Stomach (tissue), 9 donors: ENCODE measurements around the gene DAB1. TPM values are rescaled to one million over a fixed set of nuclear protein-coding genes. Genes with fewer than 3 reads are reported as not detected.

ENCODE experiments used
- DNase-seq, 2 donors: peaks; one replicate each; pipeline versions ENCODE4 v3.0.0 to v3.0.0-alpha.2; 2013 to 2019
- H3K27ac ChIP-seq, 5 donors: fragments of 200-600 bp in 4 of 5; sonication (generic) in 4 of 5; one replicate each; pipeline ENCODE4 v1.5.1; 2013 to 2019; ENCODE audit warnings: mild to moderate bottlenecking in 1 of 5, moderate library complexity in 1 of 5
- H3K27me3 ChIP-seq, 3 donors: fragments of 200-600 bp; sonication (generic); one replicate each; pipeline ENCODE4 v1.5.1; 2017 to 2019; ENCODE audit warnings: mixed run types in 1 of 3
- H3K36me3 ChIP-seq, 4 donors: fragments of 200-600 bp; sonication (generic); 1 replicate in 3 of 4; 2 replicates in 1 of 4; pipeline ENCODE4 v1.5.1; 2016 to 2019
- H3K4me1 ChIP-seq, 4 donors: fragments of 200-600 bp; sonication (generic); one replicate each; pipeline ENCODE4 v1.5.1; 2016 to 2019
- H3K4me3 ChIP-seq, 4 donors: fragments of 200-600 bp; sonication (generic) in 3 of 4; one replicate each; pipeline ENCODE4 v1.5.1; 2016 to 2019; ENCODE audit warnings: mild to moderate bottlenecking in 1 of 4
- H3K9me3 ChIP-seq, 4 donors: fragments of 200-600 bp; sonication (generic); one replicate each; pipeline ENCODE4 v1.5.1; 2016 to 2019
- EP300 ChIP-seq: sonication (generic); formaldehyde crosslinking; IDR thresholded peaks from one replicate; pipeline ENCODE4 v1.6.1; 2017; ENCODE audit warnings: antibody characterized with exemption
- POLR2A ChIP-seq, 4 donors: fragments of 450-650 bp; IDR thresholded peaks; one replicate each; pipeline ENCODE4 v1.6.1; 2016; ENCODE audit warnings: antibody characterized with exemption in 4 of 4, control low read depth in 2 of 4, mild to moderate bottlenecking in 1 of 4, moderate library complexity in 1 of 4
- POLR2AphosphoS5 ChIP-seq, 3 donors: sonication (generic); formaldehyde crosslinking; IDR thresholded peaks; one replicate each; pipeline ENCODE4 v1.6.1; 2016; ENCODE audit warnings: antibody characterized with exemption in 3 of 3
- WGBS, 5 donors: extraction: QIAGEN DNeasy Blood & Tissue Kit in 3 of 5; methylation state at CpG; one replicate each; pipeline versions ENCODE4 v1.1.5 to v1.1.7; 2013 to 2018; 5-methylcytosine and 5-hydroxymethylcytosine counted together
- intact Hi-C: fragments of 100-400 bp; cut with DNase I; formaldehyde crosslinking; loops from one replicate; pipeline ENCODE4 v1.15.1; 2023; ENCODE audit warnings: low total_unique reads
- polyA plus RNA-seq, 3 donors: library from polyadenylated mRNA; stranded (reverse); fragments of 200-250 nt; gene quantifications; one replicate each; pipeline ENCODE4 v1.2.3, GENCODE V29; 2013
- total RNA-seq, 5 donors: library from RNA; depleted of rRNA; stranded (reverse); fragments of >200 nt; gene quantifications; one replicate each; pipeline versions ENCODE4 v1.1.0 to v1.2.3, GENCODE V29; 2014 to 2016
- TF ChIP-seq, protein P1 (sequence below), 7 experiments: fragments of 450-650 bp in 4 of 7; fragments of 200-600 bp in 3 of 7; sonication (generic) in 3 of 7; IDR thresholded peaks; one replicate each; pipeline ENCODE4 v1.5.1; 2016 to 2019; ENCODE audit warnings: antibody characterized with exemption in 7 of 7, control low read depth in 2 of 7, mild to moderate bottlenecking in 1 of 7
- donor health status: healthy with polysubstance abuse.
- donor health status: Bipolar disorder and iron deficiency.
- donor health status: healthy.

DAB1 gene
- total and polyA plus RNA-seq, 8 donors, result under 0.01 to 3.5 (median 0.61) TPM; not detected in 1

DNA sequence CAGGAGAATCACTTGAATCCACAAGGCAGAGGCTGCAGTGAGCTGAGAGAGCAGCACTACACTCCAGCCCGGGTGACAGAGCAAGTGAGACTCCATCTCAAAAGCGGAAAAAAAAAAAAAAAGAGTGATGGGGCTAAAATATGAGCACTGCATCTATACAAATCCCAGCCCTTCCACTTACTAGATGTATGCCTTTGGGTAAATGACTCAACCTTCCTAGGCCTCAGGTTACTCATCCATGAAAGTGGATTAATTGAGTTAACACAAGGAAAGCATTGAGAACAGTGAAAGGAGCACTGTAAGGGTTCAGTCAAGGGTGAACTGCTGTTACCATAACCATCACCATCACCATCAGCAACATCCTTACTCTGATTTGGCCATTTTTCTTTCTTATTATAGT lies 231.6 kb downstream of the DAB1 start:
- Histone ChIP-seq H3K4me3 (no peak overlapping the region), H3K36me3 (no peaks in the 10 kb centered on the region), H3K4me1 (no peaks in the 10 kb centered on the region), H3K27me3 (no peaks in the 10 kb centered on the region), H3K9me3 (no peaks in the 10 kb centered on the region), H3K27ac (no peak overlapping the region)
- intact Hi-C loops, result no loop called here
- 88 to 97% (median 93%) methylated on average over 2 of the region's 2 CpGs for WGBS, 5 donors
- TF ChIP-seq, protein P1, sequence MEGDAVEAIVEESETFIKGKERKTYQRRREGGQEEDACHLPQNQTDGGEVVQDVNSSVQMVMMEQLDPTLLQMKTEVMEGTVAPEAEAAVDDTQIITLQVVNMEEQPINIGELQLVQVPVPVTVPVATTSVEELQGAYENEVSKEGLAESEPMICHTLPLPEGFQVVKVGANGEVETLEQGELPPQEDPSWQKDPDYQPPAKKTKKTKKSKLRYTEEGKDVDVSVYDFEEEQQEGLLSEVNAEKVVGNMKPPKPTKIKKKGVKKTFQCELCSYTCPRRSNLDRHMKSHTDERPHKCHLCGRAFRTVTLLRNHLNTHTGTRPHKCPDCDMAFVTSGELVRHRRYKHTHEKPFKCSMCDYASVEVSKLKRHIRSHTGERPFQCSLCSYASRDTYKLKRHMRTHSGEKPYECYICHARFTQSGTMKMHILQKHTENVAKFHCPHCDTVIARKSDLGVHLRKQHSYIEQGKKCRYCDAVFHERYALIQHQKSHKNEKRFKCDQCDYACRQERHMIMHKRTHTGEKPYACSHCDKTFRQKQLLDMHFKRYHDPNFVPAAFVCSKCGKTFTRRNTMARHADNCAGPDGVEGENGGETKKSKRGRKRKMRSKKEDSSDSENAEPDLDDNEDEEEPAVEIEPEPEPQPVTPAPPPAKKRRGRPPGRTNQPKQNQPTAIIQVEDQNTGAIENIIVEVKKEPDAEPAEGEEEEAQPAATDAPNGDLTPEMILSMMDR (IDR thresholded peaks at IDR 0.05), result no peak
- TF ChIP-seq POLR2A (IDR thresholded peaks at IDR 0.05), result no peak
- TF ChIP-seq POLR2AphosphoS5 (IDR thresholded peaks at IDR 0.05), result no peak
- no peak for TF ChIP-seq EP300
- DNase-seq, result no peak

DNA sequence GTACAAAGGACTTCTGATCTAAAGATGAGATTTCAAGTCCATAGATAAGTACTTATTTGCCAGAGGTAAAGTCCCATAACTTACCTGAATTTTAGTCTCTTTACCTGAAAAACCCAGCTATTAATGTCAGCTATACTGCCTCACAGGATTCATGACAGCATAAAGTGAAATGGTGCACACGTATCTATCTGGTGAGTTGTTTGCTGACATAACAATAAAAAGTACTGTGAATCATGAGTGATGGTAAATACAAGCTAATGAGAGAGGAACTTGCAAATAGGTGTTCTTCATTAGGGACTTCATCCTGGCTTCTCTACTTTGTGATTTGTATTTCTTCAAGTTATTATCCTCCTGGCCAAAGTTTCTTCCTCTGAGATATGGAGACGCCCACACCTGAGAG lies 233.0 kb downstream of the DAB1 start:
- Histone ChIP-seq H3K9me3 (no peaks in the 10 kb centered on the region), H3K4me1 (no peaks in the 10 kb centered on the region), H3K4me3 (no peak overlapping the region), H3K27ac (no peak overlapping the region), H3K27me3 (no peaks in the 10 kb centered on the region), H3K36me3 (no peaks in the 10 kb centered on the region)
- no peak for DNase-seq
- WGBS, 5 donors, result 74 to 87% (median 82%) methylated on average over 2 of the region's 2 CpGs
- intact Hi-C loops, result no loop called here
- TF ChIP-seq EP300 (no peak), POLR2A (IDR thresholded peaks at IDR 0.05) (no peak), POLR2AphosphoS5 (IDR thresholded peaks at IDR 0.05) (no peak)
- TF ChIP-seq, protein P1 (IDR thresholded peaks at IDR 0.05), result no peak

DNA sequence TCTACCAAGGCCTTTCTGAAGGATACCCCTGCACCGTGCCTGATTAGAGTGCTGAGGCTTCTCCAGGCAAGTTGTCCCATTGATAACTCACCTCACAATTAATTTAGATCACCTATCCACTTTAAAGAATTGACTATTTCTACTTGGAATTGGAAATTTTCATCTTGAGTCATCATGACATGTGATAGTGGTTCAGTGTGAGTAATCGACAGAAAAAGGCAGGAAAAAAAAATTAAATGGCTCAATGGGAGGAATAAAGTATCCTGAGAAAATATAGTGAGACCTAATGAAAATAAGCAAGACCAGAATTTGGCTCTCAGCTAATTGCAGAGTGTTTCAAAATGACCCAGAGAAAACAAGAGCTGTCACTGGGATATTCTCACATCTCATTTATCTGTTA lies 235.7 kb downstream of the DAB1 start:
- H3K4me3 ChIP-seq, result no peak overlapping the region
- intact Hi-C loops, result no loop called here
- TF ChIP-seq, protein P1 (IDR thresholded peaks at IDR 0.05), result no peak
- TF ChIP-seq POLR2A (IDR thresholded peaks at IDR 0.05) (no peak), POLR2AphosphoS5 (IDR thresholded peaks at IDR 0.05) (no peak), EP300 (no peak)
- no peaks in the 10 kb centered on the region for H3K27me3 ChIP-seq
- H3K27ac ChIP-seq, result no peak overlapping the region
- 71 to 86% (median 75%) methylated on average over 2 of the region's 2 CpGs for WGBS, 5 donors
- no peak for DNase-seq
- H3K9me3 ChIP-seq, result no peaks in the 10 kb centered on the region
- H3K36me3 ChIP-seq, result no peaks in the 10 kb centered on the region
- no peaks in the 10 kb centered on the region for H3K4me1 ChIP-seq

DNA sequence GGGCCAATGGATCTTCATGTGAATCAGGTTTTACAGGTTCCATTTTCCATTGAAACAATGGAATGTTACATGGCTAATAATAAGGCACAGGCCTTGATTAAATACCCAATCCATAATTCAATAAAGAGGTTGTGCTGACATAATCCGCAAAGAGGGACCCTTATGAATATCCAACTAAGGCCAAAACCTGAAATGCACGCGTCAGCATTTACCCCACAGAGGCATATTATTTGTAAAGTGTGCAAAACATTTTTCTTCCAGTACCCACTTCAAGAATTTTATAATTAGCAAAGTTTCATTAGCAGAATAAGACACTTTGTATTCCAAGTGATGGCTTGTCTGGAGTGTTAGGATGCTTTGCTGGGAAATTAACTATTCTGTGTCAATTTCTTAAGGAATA lies 237.4 kb downstream of the DAB1 start:
- Histone ChIP-seq H3K4me3 (no peak overlapping the region), H3K9me3 (no peaks in the 10 kb centered on the region), H3K27me3 (no peaks in the 10 kb centered on the region), H3K27ac (no peak overlapping the region), H3K36me3 (no peaks in the 10 kb centered on the region), H3K4me1 (no peaks in the 10 kb centered on the region)
- DNase-seq, result no peak
- WGBS, 5 donors, result 90 to 98% (median 95%) methylated on average over 3 of the region's 3 CpGs
- intact Hi-C loops, result no loop called here
- TF ChIP-seq EP300 (no peak), POLR2A (IDR thresholded peaks at IDR 0.05) (no peak), POLR2AphosphoS5 (IDR thresholded peaks at IDR 0.05) (no peak)
- TF ChIP-seq, protein P1 (IDR thresholded peaks at IDR 0.05), result no peak
